Type B pancreatic cell (in vitro differentiated cells): ENCODE measurements around the gene HDLBP. TPM values are rescaled to one million over a fixed set of nuclear protein-coding genes. Genes with fewer than 3 reads are reported as not detected.
A peak's percentile ranks its signal among the peaks of the same experiment; 100 is the strongest.
"Not testable (repeated sequence)": the region's sequence is repeated elsewhere in the genome, so short reads cannot be mapped to it uniquely, and the experiment has no call there.

Experiments used
- DNase-seq: peaks from one replicate; pipeline ENCODE4 v3.0.0; 2021; ENCODE audit warnings: mixed read lengths; ENCODE audit not compliant: unreplicated experiment; ENCODE audit errors: extremely low spot score
- H3K27ac Mint-ChIP-seq: 2 replicates; pipeline ENCODE4 v1.8.0; 2021; ENCODE audit warnings: mild to moderate bottlenecking, mixed read lengths
- H3K27me3 Mint-ChIP-seq: 2 replicates; pipeline ENCODE4 v1.8.0; 2021; ENCODE audit warnings: mixed read lengths
- H3K36me3 Mint-ChIP-seq: 2 replicates; pipeline ENCODE4 v1.8.0; 2021; ENCODE audit warnings: mixed read lengths
- H3K4me1 Mint-ChIP-seq: one replicate; pipeline ENCODE4 v1.8.0; 2021; ENCODE audit warnings: mixed read lengths; ENCODE audit not compliant: unreplicated experiment
- H3K4me3 Mint-ChIP-seq: 2 replicates; pipeline ENCODE4 v1.8.0; 2021; ENCODE audit warnings: mild to moderate bottlenecking, mixed read lengths
- H3K9me3 Mint-ChIP-seq: 2 replicates; pipeline ENCODE4 v1.8.0; 2021; ENCODE audit warnings: mixed read lengths
- total RNA-seq: library from RNA; stranded (reverse); gene quantifications from 2 replicates; pipeline ENCODE4 v1.2.1, GENCODE V29; 2021; ENCODE audit warnings: low replicate concordance
- TF ChIP-seq, protein P1 (sequence below): fragments of 200-600 bp; sonication (generic); conservative IDR thresholded peaks from 2 replicates; pipeline ENCODE4 v1.5.0; 2021; ENCODE audit warnings: antibody characterized with exemption, mild to moderate bottlenecking

The HDLBP gene
- total RNA-seq, 1 donor from 2014 or later, result 466 TPM

DNA sequence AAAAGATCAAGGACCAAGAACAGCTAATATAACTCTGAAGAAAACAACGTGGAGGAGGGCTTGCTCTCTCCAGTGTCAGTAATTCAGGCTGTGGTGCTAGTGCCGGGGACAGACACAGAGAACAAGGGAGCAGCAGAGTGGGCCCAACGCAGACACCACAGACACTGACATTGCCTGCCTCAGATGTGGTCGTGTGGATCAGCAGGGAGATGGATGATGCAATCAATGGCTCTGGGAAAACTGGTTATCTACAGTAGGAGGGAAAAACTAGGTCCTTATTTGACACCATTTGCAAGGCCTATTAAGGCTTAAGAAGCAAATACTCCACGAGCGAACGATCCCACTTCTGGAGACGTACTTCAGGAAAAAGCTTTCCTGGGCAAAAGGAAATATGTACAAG is 36.1 kb downstream of the HDLBP start:
- Mint-ChIP-seq H3K4me3 (no peak overlapping the region), H3K36me3 (peaks cover 24% of the 10 kb centered on the region), H3K4me1 (peaks cover 25% of the 10 kb centered on the region), H3K9me3 (peaks cover 7% of the 10 kb centered on the region), H3K27me3 (no peaks in the 10 kb centered on the region), H3K27ac (no peak overlapping the region)
- TF ChIP-seq, protein P1, sequence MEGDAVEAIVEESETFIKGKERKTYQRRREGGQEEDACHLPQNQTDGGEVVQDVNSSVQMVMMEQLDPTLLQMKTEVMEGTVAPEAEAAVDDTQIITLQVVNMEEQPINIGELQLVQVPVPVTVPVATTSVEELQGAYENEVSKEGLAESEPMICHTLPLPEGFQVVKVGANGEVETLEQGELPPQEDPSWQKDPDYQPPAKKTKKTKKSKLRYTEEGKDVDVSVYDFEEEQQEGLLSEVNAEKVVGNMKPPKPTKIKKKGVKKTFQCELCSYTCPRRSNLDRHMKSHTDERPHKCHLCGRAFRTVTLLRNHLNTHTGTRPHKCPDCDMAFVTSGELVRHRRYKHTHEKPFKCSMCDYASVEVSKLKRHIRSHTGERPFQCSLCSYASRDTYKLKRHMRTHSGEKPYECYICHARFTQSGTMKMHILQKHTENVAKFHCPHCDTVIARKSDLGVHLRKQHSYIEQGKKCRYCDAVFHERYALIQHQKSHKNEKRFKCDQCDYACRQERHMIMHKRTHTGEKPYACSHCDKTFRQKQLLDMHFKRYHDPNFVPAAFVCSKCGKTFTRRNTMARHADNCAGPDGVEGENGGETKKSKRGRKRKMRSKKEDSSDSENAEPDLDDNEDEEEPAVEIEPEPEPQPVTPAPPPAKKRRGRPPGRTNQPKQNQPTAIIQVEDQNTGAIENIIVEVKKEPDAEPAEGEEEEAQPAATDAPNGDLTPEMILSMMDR, result no peak
- DNase-seq, result no peak

DNA sequence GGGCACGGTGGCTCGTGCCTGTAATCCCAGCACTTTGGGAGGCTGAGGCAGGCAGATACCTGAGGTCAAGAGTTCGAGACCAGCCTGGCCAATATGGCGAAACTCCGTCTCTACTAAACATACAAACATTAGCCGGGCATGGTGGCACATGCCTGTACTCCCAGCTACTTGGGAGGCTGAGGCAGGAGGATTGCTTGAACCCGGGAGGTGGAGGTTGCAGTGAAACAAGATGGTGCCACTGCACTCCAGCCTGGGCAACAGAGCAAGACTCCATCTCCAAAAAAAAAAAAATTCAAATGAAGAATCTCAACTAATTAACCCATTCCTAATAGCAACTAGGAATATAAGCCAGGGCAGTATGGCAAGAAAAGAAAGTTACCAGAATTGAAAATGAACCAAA is 37.2 kb downstream of the HDLBP start:
- H3K27me3 Mint-ChIP-seq, DNase-seq, H3K27ac Mint-ChIP-seq, H3K9me3 Mint-ChIP-seq, H3K4me3 Mint-ChIP-seq: not testable (repeated sequence)
- H3K36me3 Mint-ChIP-seq, result peaks cover 27% of the 10 kb centered on the region
- H3K4me1 Mint-ChIP-seq, result peaks cover 26% of the 10 kb centered on the region

DNA sequence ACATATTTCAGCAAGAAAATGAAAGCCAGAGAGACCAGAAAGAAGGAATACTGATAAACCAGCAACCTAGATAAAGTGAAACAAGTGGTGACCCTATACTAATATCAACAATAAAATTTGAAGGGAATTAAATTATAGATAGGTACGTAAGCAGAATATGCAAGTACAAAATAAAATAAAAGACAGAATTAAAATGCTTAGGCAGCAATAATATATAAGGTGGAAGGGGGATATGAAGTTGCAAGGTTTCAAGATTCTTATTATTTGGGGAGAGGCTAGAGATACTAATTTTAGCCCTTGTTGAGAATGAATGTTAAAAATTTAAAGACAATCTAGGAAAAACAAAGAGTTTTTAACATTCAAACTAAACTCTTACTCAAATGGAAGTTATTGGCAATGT is 39.6 kb downstream of the HDLBP start:
- Mint-ChIP-seq H3K4me3 (no peak overlapping the region), H3K9me3 (peaks cover 7% of the 10 kb centered on the region), H3K4me1 (peaks cover 28% of the 10 kb centered on the region), H3K27me3 (no peaks in the 10 kb centered on the region), H3K36me3 (peaks cover 26% of the 10 kb centered on the region), H3K27ac (no peak overlapping the region)
- TF ChIP-seq, protein P1, result no peak
- no peak for DNase-seq

- Mint-ChIP-seq H3K27ac (no peak overlapping the region), H3K4me3 (no peak overlapping the region), H3K9me3 (peaks cover 7% of the 10 kb centered on the region), H3K4me1 (peaks cover 32% of the 10 kb centered on the region), H3K27me3 (no peaks in the 10 kb centered on the region), H3K36me3 (peaks cover 26% of the 10 kb centered on the region)
- no peak for DNase-seq
- TF ChIP-seq, protein P1, result no peak
These were observed 40.0 kb downstream of the HDLBP start for GRCh38 chr2:241275504-241275903.

DNA sequence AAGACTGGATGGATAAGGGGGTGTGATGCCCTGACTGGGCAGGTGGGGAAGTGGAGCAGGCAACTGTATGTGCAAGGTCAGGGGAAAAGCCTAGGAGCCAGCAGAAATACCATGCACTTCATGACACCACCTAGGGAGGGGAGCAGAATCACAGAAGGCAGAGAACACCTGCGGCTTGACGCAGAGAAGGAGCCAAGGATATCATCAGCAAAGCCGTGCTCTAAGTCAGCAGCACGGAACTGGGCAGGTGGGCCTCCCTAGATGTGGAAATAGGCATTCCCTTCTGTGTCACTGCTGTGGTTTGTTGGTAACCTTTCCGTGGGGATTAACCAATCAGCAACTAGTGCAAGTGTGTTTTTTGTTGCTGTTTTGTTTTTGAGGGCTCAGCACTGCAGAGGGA is 41.3 kb downstream of the HDLBP start:
- Mint-ChIP-seq H3K4me3 (peak overlapping the region; percentile 86), H3K27ac (peak overlapping the region; percentile 81)
- TF ChIP-seq, protein P1, result no peak

GRCh38 chr2:241273210-241274020 is 42.1 kb downstream of the HDLBP start:
- TF ChIP-seq, protein P1, result no peak
- peaks cover 39% of the 10 kb centered on the region for H3K4me1 Mint-ChIP-seq
- H3K27ac Mint-ChIP-seq, result peak overlapping the region; percentile 81
- H3K4me3 Mint-ChIP-seq, result peak overlapping the region; percentile 86
- no peak for DNase-seq
- no peaks in the 10 kb centered on the region for H3K27me3 Mint-ChIP-seq
- H3K9me3 Mint-ChIP-seq, result peaks cover 7% of the 10 kb centered on the region
- H3K36me3 Mint-ChIP-seq, result peaks cover 26% of the 10 kb centered on the region

More for the DNA sequence above, 41.3 kb downstream of the HDLBP start:
- peaks cover 34% of the 10 kb centered on the region for H3K4me1 Mint-ChIP-seq
- peaks cover 7% of the 10 kb centered on the region for H3K9me3 Mint-ChIP-seq
- peaks cover 26% of the 10 kb centered on the region for H3K36me3 Mint-ChIP-seq
- no peaks in the 10 kb centered on the region for H3K27me3 Mint-ChIP-seq
- no peak for DNase-seq
